HT-29 (cell line): ENCODE measurements around the gene CD164L2. TPM values are rescaled to one million over a fixed set of nuclear protein-coding genes. Genes with fewer than 3 reads are reported as not detected.
A peak's percentile ranks its signal among the peaks of the same experiment; 100 is the strongest.
"Not testable (repeated sequence)": the region's sequence is repeated elsewhere in the genome, so short reads cannot be mapped to it uniquely, and the experiment has no call there.

Source experiments
- DNase-seq: peaks from one replicate; pipeline ENCODE4 v3.0.0-alpha.2; 2015; ENCODE audit warnings: low spot score
- total RNA-seq: library from RNA; depleted of rRNA; stranded (reverse); fragments of >200 nt; shearing (Covaris generic); gene quantifications from 2 replicates; pipeline ENCODE4 v1.2.3, GENCODE V29; 2014; rRNA removed

CD164L2 gene
- total RNA-seq: not detected in 2 replicates

- DNase-seq: peak; percentile 65
Observed at GRCh38 chr1:27383039-27383605, at the start of gene CD164L2. Gene CD164L2, minus strand, starts transcription at chr1:27383333. Its CDS starts 94 bp downstream, at chr1:27383239.

GRCh38 chr1:27432725-27433124 lies 49.6 kb upstream of the CD164L2 start:
- DNase-seq: not testable (repeated sequence)

- DNase-seq: no peak
Observed at GRCh38 chr1:27431601-27431940, 48.4 kb upstream of the CD164L2 start.

GRCh38 chr1:27430903-27431600 lies 47.9 kb upstream of the CD164L2 start:
- no peak for DNase-seq

- DNase-seq: no peak
Observed at GRCh38 chr1:27429029-27429425, 45.9 kb upstream of the CD164L2 start.

GRCh38 chr1:27428316-27429028 lies 45.3 kb upstream of the CD164L2 start:
- no peak for DNase-seq

- no peak for DNase-seq
Observed at GRCh38 chr1:27427816-27428315, 44.7 kb upstream of the CD164L2 start.

GRCh38 chr1:27427329-27427728 lies 44.2 kb upstream of the CD164L2 start:
- DNase-seq: no peak

GRCh38 chr1:27423709-27424108 lies 40.6 kb upstream of the CD164L2 start:
- DNase-seq: no peak

- DNase-seq: no peak
Observed at GRCh38 chr1:27418326-27419185, 35.4 kb upstream of the CD164L2 start.

- no peak for DNase-seq
Observed at GRCh38 chr1:27417713-27418112, 34.6 kb upstream of the CD164L2 start.

- peak; percentile 87 for DNase-seq
Observed at GRCh38 chr1:27416387-27417111, 33.4 kb upstream of the CD164L2 start.

GRCh38 chr1:27414091-27414490 lies 31.0 kb upstream of the CD164L2 start:
- DNase-seq: no peak

GRCh38 chr1:27413004-27413403 lies 29.9 kb upstream of the CD164L2 start:
- no peak for DNase-seq

- DNase-seq: no peak
Observed at GRCh38 chr1:27412502-27412901, 29.4 kb upstream of the CD164L2 start.

- DNase-seq: no peak
Observed at GRCh38 chr1:27410709-27411108, 27.6 kb upstream of the CD164L2 start.

GRCh38 chr1:27409669-27410068 lies 26.5 kb upstream of the CD164L2 start:
- DNase-seq: no peak

GRCh38 chr1:27408151-27408550 lies 25.0 kb upstream of the CD164L2 start:
- DNase-seq: no peak

GRCh38 chr1:27406791-27407190 lies 23.7 kb upstream of the CD164L2 start:
- DNase-seq: not testable (repeated sequence)

GRCh38 chr1:27406362-27406680 lies 23.2 kb upstream of the CD164L2 start:
- DNase-seq: no peak
